Right atrium auricular region (tissue), 2 donors: ENCODE results near the gene MTUS2. TPM values are rescaled to one million over a fixed set of nuclear protein-coding genes. Genes with fewer than 3 reads are reported as not detected.

ENCODE experiments used
- DNase-seq: peaks from one replicate; pipeline ENCODE4 v3.0.0-alpha.2; 2019; ENCODE audit warnings: low spot score
- H3K27ac ChIP-seq, 2 donors: fragments of 200-600 bp; sonication (generic); 1 replicate in 1 of 2; 2 replicates in 1 of 2; pipeline ENCODE4 v1.5.1; 2016 to 2019
- H3K27me3 ChIP-seq, 2 donors: fragments of 200-600 bp; sonication (generic); one replicate each; pipeline versions ENCODE4 v1.5.1 to v1.6.0; 2017 to 2019
- H3K36me3 ChIP-seq: fragments of 200-600 bp; sonication (generic); one replicate; pipeline ENCODE4 v1.5.1; 2016
- H3K4me1 ChIP-seq, 2 donors: fragments of 200-600 bp; sonication (generic); one replicate each; pipeline versions ENCODE4 v1.5.1 to v1.6.0; 2017 to 2019
- H3K4me3 ChIP-seq, 2 donors: fragments of 200-600 bp; sonication (generic); 1 replicate in 1 of 2; 2 replicates in 1 of 2; pipeline ENCODE4 v1.5.1; 2017 to 2019; ENCODE audit warnings: mild to moderate bottlenecking in 1 of 2, moderate library complexity in 1 of 2
- H3K9me3 ChIP-seq, 2 donors: fragments of 200-600 bp; sonication (generic); one replicate each; pipeline ENCODE4 v1.5.1; 2019
- CTCF ChIP-seq, 2 donors: fragments of 200-600 bp; sonication (generic); IDR thresholded peaks; one replicate each; pipeline ENCODE4 v1.5.1; 2019; ENCODE audit warnings: antibody characterized with exemption in 2 of 2
- total RNA-seq, 2 donors: library from RNA; depleted of rRNA; stranded (reverse); fragments of >200 nt; gene quantifications; one replicate each; pipeline ENCODE4 v1.1.0, GENCODE V29; 2016

MTUS2 gene
- total RNA-seq, 2 donors from 2014 or later = 34.6 to 142 TPM

GRCh38 chr13:29156136-29156535, 336.0 kb downstream of the MTUS2 start:
- Histone ChIP-seq H3K4me3 (no peak overlapping the region), H3K9me3 (peaks cover 0 to 18% of the 10 kb centered on the region in 2 donors), H3K27me3 (no peaks in the 10 kb centered on the region), H3K4me1 (no peaks in the 10 kb centered on the region), H3K36me3 (no peaks in the 10 kb centered on the region), H3K27ac (no peak overlapping the region)
- no peak for DNase-seq
- TF ChIP-seq CTCF (IDR thresholded peaks at IDR 0.05) = no peak

- no peaks in the 10 kb centered on the region for H3K4me1 ChIP-seq
- DNase-seq = no peak
- H3K36me3 ChIP-seq = no peaks in the 10 kb centered on the region
- TF ChIP-seq CTCF (IDR thresholded peaks at IDR 0.05) = no peak
- H3K27me3 ChIP-seq = no peaks in the 10 kb centered on the region
- no peaks in the 10 kb centered on the region for H3K9me3 ChIP-seq
- no peak overlapping the region for H3K4me3 ChIP-seq
- H3K27ac ChIP-seq = no peak overlapping the region
Measured at GRCh38 chr13:29159871-29160270, 339.7 kb downstream of the MTUS2 start.

- DNase-seq = no peak
- Histone ChIP-seq H3K4me1 (peaks cover 0 to 2% of the 10 kb centered on the region in 2 donors), H3K36me3 (no peaks in the 10 kb centered on the region), H3K27ac (no peak overlapping the region), H3K4me3 (no peak overlapping the region), H3K27me3 (no peaks in the 10 kb centered on the region), H3K9me3 (no peaks in the 10 kb centered on the region)
- no peak for TF ChIP-seq CTCF (IDR thresholded peaks at IDR 0.05)
Measured at GRCh38 chr13:29160862-29161261, 340.7 kb downstream of the MTUS2 start.

GRCh38 chr13:29161676-29162075, 341.5 kb downstream of the MTUS2 start:
- no peak for TF ChIP-seq CTCF (IDR thresholded peaks at IDR 0.05)

GRCh38 chr13:29162638-29163235, 342.6 kb downstream of the MTUS2 start:
- Histone ChIP-seq H3K27ac (no peak overlapping the region), H3K4me1 (peaks cover 0 to 8% of the 10 kb centered on the region in 2 donors), H3K27me3 (no peaks in the 10 kb centered on the region), H3K9me3 (no peaks in the 10 kb centered on the region), H3K36me3 (no peaks in the 10 kb centered on the region), H3K4me3 (no peak overlapping the region)
- DNase-seq = no peak
- TF ChIP-seq CTCF (IDR thresholded peaks at IDR 0.05) = no peak

More at GRCh38 chr13:29161676-29162075, 341.5 kb downstream of the MTUS2 start:
- Histone ChIP-seq H3K4me1 (peaks cover 0 to 8% of the 10 kb centered on the region in 2 donors), H3K36me3 (no peaks in the 10 kb centered on the region), H3K27ac (no peak overlapping the region), H3K27me3 (no peaks in the 10 kb centered on the region), H3K4me3 (no peak overlapping the region), H3K9me3 (no peaks in the 10 kb centered on the region)
- DNase-seq = no peak

- H3K4me1 ChIP-seq = peaks cover 0 to 8% of the 10 kb centered on the region in 2 donors
- H3K27ac ChIP-seq = no peak overlapping the region
- H3K27me3 ChIP-seq = no peaks in the 10 kb centered on the region
- no peaks in the 10 kb centered on the region for H3K36me3 ChIP-seq
- H3K4me3 ChIP-seq = no peak overlapping the region
- no peaks in the 10 kb centered on the region for H3K9me3 ChIP-seq
- no peak for DNase-seq
- TF ChIP-seq CTCF (IDR thresholded peaks at IDR 0.05) = no peak
Measured at GRCh38 chr13:29164116-29164515, 344.0 kb downstream of the MTUS2 start.
